NK-92 (cell line): ENCODE measurements around the gene PNPLA2.

ENCODE experiments used
- DNase-seq: peaks from one replicate; lab custom pipeline; 2025; ENCODE audit not compliant: unreplicated experiment; lab: John Stamatoyannopoulos, UW

The PNPLA2 gene

GRCh38 chr11:829176-829846 is 10.6 kb downstream of the PNPLA2 start:
- no peak for DNase-seq

DNA sequence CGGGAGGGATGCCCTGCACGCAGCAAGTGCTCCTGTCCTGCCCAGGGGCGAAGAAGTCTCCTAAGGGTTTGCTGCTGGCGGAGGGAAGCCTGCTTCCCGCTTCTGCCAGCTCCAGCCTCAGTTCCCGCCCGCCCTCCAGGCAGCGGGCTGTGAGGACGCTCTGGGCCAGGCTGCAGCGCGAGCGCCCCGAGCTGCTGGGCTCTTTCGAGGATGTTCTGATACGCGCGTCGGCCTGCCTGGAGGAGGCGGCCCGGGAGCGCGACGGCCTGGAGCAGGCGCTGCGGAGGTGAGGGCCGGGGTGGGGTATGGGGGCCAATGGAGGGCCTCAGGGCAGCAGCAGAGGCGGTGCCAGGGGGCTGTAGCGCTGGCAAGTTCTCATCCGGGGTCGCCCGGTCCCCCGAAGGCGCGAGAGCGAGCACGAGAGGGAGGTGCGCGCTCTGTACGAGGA is 11.2 kb downstream of the PNPLA2 start:
- DNase-seq = no peak

DNA sequence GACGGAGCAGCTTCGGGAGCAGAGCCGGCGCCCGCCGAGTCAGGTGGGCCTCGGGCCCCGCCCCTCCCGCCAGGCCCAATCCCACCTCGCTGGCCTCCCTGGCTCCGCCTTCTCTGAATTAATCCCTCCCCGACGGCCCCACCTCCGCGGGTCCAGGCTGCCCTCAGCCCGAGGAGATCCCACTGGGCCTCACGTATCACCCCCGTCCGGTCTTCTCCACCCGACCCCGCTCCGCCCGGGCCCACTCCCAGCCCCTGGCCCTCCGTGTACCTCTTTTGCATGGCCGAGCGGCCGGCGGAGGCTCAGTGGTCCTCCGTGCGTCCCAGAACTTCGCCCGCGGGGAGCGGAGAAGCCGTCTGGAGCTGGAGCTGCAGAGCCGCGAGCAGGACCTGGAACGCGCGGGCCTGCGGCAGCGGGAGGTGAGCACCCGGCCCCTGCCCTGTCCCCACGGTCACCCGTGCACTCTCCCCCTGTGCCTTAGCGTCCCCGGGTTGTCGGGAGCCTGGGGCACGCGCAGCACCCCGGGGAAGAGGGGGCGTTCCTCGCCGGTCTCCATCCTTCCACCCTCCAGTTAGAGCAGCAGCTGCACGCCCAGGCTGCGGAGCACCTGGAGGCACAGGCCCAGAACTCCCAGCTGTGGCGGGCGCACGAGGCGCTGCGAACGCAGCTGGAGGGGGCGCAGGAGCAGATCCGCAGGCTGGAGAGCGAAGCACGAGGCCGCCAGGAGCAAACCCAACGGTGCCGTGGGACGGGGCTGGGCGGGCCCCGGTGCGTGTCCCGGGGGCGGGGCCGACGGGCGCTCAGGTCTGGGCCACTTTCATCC is 11.8 kb downstream of the PNPLA2 start:
- DNase-seq = no peak

GRCh38 chr11:831118-831864 is 12.6 kb downstream of the PNPLA2 start:
- DNase-seq = no peak

GRCh38 chr11:831961-832528 is 13.3 kb downstream of the PNPLA2 start:
- no peak for DNase-seq

DNA sequence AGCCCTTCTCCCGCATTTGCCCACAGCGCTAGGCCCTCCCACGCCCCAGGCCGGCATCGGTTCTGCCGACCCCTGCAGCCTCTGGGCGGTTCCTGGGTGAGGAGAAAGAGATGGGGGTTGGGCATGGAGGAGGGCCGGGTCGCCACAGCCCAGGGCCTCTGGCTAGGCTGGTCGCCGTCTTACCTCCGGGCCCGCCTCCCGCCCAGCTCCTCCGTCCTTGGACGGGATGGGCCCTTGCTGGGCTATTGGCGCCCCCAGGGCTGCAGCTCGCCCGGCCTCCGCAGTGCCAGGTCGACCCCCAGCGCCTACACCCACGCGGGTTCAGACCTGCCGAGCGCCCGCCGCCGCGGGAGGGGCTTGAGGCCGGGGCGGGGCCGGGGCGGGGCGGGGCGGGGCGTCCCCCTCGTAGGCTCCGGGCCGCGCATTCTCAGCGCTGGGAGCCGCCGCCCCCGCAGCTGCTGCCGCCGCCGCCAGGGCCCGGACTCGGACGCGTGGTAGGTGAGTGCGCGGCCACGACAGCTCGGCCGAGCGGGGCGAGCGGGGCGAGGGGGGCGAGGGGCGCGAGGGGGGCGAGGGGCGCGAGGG is 13.9 kb downstream of the PNPLA2 start, which contains the start of gene CD151:
Gene CD151, plus strand, starts transcription at position 424 of the 585 bp plus-strand sequence. CDS start 3,118 bp downstream, outside the sequence.
- DNase-seq = no peak

GRCh38 chr11:833114-833791 is 14.5 kb downstream of the PNPLA2 start:
- DNase-seq = no peak

GRCh38 chr11:833849-834311 is 15.2 kb downstream of the PNPLA2 start:
- DNase-seq = no peak

DNA sequence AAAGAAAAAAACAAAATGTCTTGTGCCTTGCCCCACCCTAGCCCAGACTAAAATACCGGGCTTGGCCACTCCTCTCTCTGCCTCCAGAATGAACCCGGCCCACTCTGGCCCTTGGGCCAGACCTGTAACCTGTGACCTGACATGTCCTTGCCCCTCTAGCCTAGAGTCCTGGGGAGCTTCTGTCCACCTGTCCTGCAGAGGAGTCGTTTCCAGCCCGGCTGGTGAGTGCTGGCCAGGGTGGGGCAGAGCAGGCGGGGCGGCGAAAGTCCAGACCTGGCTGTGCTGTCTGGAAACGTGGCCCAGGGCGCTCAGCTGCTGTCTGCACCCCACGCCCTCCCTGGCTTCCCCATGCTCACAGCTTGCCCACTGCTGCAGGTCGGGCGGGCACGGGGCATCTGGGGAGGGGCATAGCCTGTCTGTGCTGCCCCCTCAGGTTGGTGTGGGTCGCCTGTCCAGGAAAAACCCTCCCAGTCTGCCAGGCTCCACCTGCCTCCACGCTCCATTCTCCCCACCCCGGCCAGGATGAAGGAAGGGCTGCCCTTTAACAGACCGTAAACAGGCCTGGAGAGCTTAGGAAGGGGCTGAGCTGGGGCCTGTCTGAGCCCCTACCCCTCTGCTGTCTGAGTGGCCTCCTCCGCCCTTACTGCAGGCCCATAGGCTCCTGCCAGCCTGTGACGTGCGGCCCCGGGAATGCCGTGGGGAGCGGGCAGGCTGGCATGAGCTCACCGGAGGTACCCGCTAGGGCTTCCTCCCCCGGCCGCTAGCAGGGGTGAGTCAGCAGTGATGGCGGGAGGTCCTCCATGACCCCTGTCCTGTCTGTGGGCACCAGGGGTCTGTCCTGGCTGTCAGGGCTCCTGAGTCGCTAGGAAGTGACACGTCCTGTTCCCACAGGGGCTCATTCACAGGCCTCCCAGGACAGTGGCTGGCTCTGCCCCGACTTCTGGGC is 15.9 kb downstream of the PNPLA2 start:
- DNase-seq = no peak

- no peak for DNase-seq
These were observed 17.6 kb downstream of the PNPLA2 start for GRCh38 chr11:836274-836673.

DNA sequence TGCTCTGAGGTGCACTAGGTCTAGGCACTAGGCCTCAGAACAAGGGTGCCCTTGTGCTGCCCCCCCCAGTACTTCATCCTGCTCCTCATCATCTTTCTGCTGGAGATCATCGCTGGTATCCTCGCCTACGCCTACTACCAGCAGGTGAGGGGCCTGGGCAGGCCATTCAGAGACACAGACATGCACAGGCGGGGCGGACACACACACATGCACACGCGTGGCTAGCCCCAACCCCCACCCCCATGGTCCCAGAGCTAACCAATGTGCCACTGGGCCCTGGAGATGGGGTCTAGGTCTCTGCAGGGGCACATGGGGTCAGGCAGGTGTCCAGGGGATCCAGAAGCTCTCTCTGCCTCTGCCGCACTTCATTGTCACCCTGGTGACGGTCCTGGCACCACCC is 18.0 kb downstream of the PNPLA2 start:
- DNase-seq = no peak

- no peak for DNase-seq
These were observed 18.7 kb downstream of the PNPLA2 start for GRCh38 chr11:837189-837989.

DNA sequence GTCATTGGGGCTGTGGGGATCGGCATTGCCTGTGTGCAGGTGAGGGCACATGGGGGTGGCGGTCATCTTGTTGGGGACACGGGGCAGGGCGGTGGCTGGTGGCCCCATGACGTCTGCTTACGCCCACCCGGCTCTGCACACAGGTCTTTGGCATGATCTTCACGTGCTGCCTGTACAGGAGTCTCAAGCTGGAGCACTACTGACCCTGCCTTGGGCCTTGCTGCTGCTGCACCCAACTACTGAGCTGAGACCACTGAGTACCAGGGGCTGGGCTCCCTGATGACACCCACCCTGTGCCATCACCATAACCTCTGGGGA is 19.2 kb downstream of the PNPLA2 start:
- DNase-seq = no peak

DNA sequence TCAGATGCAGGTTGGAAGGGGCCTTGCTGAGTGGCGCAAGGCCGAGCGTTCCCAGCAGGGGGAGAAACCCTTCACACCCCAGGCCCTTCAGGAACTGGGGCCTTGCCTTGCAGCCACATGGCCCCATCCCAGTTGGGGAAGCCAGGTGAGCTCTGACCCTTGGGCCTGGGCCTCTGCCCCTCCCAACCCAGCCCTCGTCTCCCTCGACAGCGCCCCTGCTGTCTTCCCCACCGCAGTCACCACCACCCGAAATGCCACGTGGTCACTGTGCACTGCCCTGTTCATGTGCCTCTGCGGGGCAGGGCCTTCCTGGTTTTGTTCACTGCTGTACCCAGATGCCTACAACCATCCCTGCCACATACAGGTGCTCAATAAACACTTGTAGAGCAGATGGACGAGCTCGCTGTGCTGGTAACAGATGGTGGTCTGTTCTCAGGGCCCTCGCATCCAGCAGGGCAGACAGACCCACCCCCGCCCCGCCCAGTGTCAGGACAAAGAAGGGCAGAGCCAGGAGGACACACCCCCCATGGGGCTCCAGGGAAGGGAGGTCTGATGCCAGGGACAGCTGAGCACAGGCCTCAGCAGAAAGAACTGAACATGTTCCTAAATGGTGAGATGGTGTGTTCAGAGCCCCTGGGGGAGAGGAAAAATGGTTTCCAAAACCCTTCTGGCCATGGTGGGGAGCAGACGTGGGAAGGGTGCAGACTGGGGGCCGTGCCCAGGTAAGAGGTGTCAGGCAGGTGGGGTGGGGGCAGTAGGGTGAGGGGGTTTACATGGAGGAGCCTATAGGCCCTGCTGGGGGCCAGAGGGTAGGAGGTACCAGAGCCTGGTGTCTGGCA is 19.9 kb downstream of the PNPLA2 start:
- no peak for DNase-seq

DNA sequence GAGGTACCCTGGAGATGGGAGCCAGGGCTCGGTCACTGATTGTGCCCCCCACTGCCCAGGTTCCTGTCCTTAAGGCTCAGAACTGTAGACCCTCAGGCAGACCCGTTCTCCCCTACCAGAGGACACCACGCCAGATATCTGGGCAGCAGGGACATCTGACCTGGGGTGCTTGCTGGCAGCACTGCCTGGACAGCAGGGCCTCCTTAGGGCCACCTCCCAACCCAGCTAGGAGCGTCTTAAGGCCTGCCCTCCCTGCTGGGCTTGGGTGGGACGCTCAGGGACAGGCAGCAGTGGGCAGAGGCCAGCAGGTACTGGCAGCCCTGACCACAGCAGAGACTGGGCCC is 20.5 kb downstream of the PNPLA2 start:
- no peak for DNase-seq

- no peak for DNase-seq
These were observed 21.3 kb downstream of the PNPLA2 start for GRCh38 chr11:839875-840617.

GRCh38 chr11:841981-842369 is 23.3 kb downstream of the PNPLA2 start:
- no peak for DNase-seq
